ENCODE data around the gene KCNK3.

KCNK3 gene

DNA sequence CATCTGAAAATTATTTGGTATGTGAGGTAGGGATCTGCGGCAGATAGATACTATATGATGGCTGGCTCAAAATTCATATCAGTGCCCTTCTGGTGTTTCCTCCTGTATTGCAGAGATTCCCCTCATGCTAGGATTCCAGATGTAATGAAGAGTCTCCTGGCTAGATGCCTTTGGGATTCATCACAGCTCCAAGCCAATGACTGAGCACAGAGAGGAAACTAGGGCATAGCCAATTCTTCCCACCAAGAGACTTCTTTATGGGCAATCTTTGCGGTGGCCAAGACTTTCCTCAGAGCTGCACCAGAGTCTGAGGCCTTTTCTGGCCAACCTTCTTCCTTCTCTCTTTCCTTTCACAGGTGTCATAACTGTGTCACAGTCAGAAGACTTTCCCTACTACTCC is 25.9 kb upstream of the KCNK3 start:
- no peak for DNase-seq (ENCODE audit: low read depth)

DNA sequence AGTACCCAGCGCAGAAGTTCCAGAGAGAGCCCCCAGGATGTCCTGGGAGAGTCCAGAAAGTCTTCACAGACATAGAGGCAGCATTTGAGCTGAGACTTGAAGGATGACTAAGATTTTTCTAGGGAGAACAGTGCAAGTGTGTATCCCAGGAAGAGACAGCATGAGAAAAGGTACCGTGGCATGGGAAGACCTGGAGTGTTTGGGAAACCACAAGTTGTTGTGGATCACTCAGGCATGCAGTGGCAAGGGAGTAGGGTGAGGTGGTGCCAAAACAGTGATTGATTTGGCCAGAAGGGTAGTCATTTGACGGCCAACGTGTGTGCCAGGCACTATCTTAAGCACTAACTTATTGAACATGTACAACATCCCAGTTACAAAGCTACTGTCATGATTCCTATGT is 24.5 kb upstream of the KCNK3 start:
- DNase-seq (ENCODE audit: low read depth) = no peak

DNA sequence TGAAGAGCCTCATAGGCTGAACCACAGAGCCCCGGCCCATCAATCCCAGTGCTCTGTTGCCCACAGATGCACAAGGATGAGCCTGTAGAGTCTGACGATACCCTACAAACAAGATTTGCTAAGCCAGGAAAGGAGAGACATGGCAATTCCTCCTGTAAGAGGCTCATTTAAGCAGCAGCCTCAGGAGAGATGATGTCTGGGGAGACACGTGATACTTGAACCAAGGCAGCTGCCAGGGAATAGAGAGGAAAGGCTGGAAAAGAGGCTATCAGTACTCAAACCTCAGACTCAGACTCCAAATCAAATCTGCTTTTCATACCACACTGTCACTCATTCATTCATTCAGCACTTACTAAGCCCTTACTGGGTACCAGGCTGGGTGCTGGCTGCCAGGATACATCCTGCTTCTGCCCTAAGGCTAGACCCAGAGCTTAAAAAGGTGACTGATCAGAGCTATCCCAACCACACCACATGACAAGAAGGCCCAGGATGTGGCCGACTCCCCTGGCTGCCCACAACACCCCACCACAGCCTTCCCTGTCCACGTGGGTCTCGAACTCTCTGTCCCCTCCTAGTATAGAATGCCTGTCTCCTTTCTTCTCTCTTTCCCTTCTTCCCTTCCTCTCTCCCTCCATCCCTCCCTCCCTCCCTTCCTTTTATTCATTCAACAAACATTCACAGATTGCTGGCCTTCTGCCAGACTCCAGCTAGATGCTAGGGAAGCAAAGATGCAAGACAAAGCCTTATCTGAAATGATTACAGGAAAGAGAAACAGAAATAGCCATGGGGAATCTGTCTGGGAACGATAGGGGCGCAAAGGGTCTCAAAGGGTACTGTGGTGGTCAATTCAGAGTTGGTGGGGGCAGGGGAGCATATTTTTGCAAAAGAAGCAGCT is 23.4 kb upstream of the KCNK3 start:
- no peak for DNase-seq (ENCODE audit: low read depth)

DNA sequence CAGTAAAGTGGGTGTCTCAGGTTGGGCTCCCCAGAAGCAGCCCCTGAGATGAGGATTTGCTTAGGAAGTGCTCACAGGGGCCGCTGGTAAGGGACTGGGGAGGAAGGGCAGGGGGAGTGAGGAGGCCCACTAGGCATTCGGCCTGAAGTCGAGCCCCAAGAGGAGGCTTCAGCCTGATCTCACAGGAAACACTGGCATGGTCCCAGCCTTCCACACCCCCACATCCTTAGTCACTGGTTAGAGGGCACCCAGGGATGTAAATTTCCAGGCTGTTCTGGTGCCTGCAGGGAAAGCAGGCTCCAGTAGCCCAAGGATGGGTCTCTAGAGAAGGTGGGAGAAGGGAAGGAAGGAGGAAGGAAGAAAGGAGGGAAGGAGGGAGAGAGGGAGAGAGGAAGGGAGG is 22.4 kb upstream of the KCNK3 start:
- no peak for DNase-seq (ENCODE audit: low read depth)

DNA sequence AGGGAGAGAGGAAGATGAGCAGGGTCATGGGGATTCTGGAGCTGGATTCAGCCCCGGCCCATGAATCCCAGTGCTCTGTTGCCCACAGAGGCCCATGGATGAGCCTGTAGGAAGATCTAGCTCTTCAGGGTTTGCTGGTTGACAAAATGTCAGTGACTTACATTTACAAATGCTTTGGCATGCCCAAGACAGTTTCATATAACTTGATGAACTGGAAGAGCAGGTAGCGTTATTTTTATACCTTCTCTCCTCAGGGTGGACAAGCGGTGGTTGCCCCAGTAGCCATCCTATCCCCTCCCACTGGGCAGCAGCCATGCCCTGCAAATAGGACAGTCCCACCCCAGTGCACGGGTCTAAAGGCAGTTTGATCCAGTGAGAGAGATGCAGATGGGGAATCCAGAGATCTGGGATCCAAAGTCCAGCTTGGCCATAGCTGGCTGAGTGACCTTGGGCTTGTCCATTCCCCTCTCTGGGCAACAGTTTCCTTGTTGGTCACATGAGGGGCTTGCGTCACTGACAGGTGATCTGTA is 21.5 kb upstream of the KCNK3 start:
- DNase-seq (ENCODE audit: low read depth) = no peak

DNA sequence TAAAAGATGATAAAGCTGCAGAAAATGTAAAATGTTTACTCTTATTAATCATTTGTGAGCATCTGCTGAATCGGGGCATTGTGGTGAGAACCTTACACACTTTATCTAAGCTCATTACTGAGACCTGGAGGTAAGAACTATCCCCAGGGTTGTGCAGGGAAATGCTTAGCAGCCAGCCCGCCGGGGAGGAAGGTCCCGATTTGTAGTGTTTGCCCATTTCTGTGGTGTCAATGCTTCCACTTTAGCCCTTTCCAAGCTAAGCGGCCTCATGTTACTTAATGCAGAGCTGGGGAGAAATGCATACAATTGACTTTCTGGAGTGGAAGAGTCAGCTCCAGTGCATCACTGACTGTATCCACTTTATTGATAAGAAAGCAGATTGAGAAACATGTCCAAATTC is 20.8 kb upstream of the KCNK3 start:
- no peak for DNase-seq (ENCODE audit: low read depth)

DNA sequence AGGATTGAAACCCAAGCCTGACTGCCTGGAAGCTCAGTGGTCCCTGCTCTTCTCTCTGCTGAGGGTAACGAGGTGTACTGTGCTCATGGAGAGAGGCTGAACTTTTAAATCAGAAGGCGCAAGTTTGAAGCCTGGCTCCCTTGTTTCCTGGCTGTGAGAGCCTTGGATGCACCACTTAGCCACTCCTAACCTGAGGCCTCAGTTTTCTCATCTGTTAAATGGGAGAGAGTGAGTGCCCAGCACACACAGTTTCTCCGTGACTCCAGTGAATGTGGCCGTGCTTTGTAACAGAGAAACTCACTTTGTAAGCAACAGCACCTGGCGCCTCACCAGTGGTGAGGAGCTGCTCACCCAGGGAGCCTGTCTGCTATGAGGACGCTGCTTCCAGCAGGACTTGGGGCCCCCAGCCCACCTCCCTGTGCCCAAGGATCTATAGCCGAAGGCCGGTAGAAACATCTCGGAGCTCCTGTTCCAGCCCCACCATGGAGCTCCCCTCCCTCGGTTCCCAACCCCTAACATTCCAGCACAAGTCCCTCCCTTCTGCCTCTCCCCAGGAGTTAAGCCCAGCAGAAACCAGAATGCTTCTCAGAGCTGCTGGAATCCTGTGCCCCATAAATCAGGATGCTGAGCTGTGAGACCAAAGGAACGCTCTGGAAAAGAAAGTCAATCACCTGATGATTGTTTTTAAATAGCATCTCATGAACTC is 20.3 kb upstream of the KCNK3 start:
- DNase-seq (ENCODE audit: low read depth) = no peak

DNA sequence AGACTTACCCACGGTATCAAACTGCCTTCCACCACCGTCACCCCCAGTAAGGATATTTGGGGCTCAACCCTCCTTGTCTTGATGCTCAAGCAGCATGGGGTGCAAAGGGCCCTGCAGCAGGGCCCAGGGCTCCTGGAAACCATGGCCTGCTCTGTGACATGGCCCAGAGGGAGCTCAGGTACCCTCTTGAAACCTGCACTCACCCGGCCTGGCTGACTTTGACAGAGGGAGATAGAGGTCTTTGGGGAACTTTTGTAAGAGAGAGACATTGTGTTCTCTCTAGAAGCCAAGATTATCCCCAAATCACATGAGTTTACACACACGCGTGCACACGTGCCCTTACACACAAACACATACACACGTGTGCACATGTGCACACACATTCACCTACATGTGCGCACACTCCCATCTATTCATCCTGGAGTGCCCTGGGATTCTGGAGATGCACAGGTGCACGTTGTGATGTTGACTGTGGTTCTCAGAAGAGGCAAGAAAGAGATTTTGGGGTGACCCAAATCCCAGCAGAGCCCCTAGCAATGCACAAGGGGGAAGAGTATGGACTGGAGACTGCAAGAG is 19.6 kb upstream of the KCNK3 start:
- DNase-seq (ENCODE audit: low read depth) = no peak

DNA sequence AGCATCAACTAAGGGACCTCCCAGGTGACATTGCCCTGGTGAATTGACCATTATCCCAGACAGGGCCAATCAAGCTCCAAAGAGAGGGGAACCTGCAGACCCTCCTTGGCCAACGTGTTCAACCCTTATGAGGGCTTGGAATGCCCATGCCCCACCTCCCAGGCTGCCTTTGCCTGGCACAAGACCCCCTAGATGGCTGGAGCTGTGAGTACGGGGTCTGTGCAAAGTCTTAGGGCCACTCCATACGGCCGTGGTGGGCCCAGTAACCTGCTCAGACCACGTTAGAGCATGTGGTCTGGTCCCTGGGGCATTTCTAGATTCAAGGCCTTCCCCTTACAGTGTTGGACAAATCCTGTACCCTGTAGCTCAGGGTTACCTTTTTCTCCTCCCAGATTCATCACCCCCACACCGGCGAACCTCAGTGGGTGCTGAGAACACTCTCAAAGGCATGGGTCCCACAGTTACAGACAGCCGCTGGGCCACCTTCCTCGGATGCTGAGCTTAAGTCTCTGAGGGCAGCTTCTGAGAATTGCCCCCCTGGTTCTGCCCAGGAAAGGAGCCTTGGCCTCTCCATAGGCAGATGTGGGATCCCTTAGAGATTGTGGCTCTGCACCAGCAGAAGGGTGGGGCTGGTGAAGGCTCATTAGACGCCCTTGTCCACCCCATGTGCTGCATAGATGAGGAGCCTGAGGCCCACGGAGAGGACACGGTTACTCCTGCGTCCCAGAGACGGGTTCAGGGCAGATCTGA is 18.3 kb upstream of the KCNK3 start:
- DNase-seq (ENCODE audit: low read depth) = no peak

DNA sequence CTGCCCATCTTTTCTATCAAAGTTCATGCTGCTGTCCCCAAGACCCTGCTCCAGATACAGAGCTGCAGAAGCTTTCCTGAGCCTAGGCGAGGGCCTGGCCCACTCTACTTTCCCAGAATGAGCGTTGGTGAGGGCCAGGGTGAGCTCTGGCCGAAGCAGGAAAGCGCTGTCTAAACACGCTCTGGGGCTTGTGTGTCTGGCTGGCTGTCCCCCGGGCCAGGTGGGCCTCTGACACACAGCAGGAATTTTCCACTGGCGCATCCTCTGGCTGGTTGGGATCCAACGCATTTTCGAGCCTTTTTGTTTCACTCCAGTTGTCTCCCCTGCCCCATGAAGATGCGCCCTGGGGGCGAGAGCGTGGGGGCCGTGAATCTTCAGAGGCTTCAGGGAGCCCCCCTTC is 17.8 kb upstream of the KCNK3 start:
- DNase-seq (ENCODE audit: low read depth) = no peak

DNA sequence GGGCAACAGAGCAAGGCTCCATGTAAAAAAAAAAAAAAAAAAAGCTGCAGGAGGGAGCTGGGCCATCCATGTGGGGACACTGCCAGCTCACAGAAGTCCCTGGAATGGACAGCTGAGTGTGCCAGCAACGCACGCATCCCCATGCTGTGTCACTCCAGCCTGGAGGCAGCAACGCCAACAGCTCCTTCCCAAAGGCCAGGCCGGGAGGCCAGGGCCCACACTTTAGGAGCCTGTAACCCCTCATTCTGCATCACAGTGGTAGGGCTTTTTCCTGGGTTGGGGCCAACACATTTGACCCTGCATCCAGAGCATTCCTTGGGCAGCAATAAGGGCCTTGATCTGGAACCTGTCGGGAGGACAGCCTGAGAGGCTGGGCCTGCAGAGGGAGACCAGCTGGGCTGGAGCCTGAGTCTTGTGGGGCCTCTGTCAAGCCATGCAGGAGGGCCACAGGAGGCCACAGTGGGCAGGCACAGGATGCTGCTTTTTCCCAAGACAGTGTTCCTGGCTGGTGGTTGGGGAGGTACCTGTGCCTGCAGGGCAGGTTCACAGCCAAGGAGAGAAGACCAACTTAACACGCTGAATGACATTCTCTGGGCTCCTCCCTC is 16.8 kb upstream of the KCNK3 start:
- DNase-seq (ENCODE audit: low read depth) = no peak

DNA sequence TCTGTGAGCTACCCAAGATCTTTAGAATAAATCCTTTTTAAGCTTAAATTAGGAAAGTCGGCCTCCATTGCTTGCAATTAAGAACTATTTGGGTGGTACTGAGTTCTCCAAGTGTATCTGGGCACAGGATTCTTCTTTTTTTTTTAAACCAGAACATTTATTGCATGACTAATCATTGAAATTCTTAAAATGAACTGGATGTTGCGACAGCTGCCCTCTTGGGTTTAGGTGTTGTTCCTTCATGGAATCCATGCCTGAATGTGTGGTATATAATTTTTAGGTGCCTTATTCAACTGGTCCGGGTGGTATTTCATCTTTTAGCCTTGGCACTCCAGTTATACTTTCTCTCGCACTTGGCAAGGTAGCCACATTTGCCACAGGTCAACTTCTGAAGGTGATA is 14.5 kb upstream of the KCNK3 start:
- no peak for DNase-seq (ENCODE audit: low read depth)

DNA sequence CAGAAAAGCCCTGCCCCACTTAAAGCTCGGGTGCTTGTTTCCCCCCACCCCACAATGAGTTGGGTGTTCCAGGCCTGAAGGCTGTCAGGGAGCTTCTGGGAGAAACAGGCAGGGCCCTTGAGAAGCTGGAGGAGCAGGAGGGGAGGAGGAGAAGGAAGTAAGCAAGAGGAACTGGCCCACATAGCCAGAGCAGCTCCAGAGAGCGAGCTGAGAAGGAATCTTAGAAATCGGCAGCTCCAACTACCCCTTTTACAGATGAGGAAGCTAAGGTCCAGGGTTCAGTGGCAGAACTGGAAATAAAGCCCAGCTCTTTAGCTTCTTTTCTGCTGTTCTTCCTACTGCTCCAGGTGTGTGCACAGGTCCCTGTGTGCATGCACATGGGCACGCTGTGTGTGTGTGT is 12.7 kb upstream of the KCNK3 start:
- no peak for DNase-seq (ENCODE audit: low read depth)

DNA sequence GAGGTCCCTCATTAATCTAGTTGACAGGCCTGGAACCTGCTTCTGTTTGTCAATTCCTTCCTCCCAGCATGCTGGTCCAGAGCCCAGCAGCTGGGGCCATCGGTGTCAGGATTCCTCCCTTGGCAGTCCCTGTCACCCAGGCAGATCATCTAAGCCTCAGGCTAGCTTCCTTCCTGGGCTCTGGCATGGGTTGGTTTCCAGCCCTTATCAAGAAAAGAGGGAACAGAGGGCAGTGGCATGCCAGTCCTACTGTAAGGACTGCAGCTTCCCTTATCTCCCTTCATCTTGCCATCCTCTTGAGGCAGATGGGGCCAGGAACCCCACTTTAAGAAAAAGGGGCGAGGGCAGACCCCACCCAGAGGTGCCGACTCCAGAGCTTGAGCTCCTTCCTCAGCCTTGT is 10.9 kb upstream of the KCNK3 start:
- DNase-seq (ENCODE audit: low read depth) = no peak

DNA sequence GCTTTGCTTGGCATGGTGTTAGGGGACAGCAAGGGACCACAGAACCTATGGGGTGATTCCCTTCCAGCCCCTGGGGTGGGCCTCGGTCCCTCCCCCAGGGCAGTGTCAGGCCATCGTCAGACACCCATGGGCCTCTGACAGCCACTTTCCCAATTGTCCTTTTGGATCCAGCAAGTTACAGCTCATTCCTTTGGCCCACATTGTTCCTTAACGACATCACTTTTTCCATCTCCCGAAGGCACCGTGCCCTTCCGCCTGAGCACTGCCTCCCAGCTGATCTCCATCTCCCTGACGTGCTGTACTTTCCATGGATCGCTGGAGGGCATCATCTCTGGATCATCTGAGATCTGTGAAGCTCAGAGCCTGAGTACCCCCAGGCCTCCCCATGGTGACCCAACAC is 10.4 kb upstream of the KCNK3 start:
- no peak for DNase-seq (ENCODE audit: low read depth)

DNA sequence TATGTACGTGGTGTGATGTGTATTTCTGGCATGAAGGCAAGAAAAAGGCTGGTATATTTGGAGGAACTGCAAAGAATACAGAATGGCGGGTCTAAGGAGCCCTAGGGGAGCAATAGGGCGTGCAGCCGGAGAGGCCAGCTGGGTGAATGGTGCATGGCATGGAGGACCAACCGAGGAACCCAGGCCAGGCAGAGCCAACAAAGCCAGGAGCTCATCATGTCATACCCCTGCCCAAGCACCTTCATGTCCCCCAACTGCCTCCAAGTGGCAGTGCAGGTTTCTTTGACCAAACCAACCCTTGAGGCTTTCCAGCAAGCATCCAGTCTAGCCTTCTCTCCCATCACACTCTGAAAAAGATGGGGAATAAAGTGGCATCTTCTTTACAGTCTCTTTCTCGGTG is 8.9 kb upstream of the KCNK3 start:
- no peak for DNase-seq (ENCODE audit: low read depth)

DNA sequence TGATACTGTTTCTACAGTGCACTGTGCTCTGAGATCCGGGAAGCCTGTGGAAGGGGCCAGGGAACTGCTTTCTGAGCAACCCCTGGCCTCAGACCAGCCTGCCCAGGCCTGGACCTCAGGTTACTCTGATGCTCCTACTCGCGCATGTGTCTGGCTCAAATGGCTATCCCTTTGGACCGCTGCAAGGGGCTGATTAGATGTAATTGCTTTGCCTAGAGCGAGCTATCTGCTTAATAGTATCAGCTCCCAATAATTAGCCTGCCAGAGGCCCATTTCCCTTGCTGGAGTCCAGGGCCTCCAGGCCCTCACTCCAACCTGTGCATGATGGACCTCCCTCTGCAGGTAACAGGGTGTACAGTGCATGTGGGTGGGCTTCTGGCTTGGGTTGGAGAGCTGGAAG is 7.2 kb upstream of the KCNK3 start:
- no peak for DNase-seq (ENCODE audit: low read depth)

DNA sequence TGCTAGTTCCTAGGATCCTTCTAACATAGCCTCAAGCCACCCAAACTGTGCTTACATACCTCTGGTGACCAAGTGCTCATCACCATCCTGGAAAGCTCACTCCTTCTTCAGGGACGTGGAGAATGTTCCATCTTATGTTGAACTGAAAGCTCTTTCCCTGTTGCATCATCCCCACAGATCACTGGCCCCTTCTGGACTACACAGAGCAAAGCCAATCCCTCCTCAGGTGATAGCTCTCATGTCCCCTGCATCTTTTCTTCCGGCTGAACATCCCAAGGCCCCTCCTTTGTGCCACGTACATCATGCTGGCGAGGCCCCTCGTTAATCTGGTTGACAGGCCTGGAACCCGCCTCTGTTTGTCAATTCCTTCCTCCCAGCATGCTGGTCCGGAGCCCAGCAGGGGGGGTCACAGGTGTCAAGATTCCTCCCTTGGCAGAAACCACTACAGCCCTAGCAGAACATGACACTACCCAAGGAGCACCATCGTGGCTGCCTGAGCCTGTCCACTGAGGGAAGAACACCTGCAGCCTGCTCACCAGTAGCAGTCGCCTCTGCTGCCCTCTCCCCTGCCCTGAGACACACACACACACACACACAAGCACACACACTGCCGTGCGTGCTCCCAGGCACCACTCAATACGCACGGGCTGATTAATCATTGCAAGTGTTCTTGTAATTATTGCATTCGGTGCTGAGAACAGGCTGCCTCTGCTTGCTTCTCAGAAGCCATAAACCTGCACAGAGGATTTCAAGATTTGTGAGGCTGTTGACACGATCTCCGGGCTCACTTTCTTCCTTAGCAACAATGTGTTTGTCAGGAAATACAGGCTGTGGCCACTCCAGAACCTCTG is 6.3 kb upstream of the KCNK3 start:
- DNase-seq (ENCODE audit: low read depth) = no peak

DNA sequence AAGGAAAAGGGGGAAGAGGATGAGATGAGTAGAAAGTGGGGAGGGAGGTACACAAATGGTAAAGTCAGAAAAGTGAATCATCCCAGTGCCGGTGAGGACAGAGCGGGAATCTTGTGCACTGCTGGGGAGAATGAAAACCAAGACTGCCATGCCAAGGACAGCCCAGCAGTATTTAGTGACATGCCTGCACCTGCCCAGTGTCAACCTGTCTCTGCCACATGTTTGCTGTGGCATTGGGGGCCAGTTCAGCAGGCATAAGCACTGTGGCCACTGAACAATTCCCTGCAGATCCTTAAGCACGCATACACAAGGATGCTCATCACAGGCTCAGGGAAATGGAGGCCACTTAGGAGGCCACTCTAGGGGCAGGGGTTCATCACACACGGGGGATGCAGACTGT is 5.2 kb upstream of the KCNK3 start:
- DNase-seq (ENCODE audit: low read depth) = no peak

DNA sequence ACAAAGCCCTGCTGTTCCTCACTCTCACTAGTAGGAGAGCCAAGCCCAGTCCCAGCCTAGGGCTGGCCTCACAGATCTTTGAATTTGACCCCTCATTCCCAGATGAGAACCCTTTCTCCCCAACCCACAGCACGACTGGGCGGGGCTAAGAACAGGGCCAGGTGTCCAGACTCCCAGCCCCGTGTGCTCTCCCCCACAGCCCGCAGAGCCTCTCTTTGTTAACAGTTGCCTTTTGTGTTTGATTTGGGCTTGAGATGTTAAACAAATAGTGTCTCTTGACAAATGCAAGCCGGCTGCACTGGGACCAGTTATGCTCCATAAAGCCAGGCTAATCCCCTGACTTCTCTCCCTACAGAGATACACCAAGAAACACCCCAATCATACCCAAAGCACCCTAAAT is 4.7 kb upstream of the KCNK3 start:
- DNase-seq (ENCODE audit: low read depth) = no peak

DNA sequence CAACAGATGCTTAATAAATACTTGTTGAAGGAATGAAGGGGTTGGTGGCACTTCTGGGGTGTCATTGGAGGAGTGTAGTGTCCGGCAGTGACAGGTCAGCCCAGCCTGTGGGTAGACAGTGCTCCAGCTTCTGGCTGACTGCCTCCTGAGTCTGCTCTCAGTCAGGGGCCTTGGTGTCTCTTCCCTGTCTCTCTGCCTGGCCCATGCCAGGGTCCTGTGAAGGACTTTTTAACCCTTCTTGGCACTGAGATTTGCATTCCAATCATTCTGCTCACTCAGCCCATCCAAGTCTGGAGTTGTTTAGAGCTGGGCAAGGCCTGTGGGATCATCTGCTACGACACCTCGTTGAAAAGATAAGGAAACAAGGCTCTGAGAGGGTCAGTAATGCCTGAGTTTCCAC is 1.4 kb upstream of the KCNK3 start:
- no peak for DNase-seq (ENCODE audit: low read depth)
